NCI-H345 treated with DMSO at 0.1 percent for 48 hours (cell line): ENCODE measurements around the gene WASHC4.
"Not testable (repeated sequence)": the region's sequence is repeated elsewhere in the genome, so short reads cannot be mapped to it uniquely, and the experiment has no call there.

ENCODE experiments used
- DNase-seq: peaks from one replicate; lab custom pipeline; 2025; ENCODE audit not compliant: unreplicated experiment; lab: John Stamatoyannopoulos, UW

Gene WASHC4

DNA sequence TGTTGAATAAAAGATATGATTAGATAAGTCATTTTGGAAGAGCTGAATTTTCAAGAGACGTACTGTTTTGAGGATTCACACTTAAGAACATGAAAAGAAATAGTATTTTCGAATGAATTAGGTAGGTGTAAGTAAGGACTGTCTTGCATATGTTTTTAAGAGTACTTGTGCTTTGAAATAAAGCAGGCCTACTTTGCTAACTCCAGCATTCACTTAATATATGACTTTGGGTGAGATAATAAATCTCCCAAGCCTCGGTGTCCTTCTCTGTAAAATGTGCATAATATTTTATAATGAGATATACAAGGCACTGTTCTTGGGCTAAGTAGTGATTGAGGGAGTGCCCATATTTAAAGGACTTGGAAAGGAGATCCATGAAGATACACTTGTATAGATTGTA is 54.6 kb downstream of the WASHC4 start:
- DNase-seq: no peak

DNA sequence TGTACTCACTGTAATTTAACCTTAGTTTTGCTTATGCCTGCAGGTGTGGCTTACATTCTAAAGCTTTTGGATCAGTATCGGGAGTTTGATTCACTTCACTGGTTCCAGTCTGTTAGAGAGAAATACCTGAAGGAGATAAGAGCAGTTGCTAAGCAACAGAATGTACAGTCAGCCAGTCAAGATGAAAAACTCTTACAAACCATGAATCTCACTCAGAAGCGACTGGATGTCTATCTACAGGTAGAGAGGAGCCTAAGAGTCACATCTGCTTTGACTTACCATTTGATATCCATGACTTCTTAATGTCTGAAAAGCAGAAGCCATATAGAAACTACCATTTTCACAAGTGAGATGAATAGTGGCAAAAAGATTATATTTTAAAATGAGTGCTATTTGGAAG is 56.5 kb downstream of the WASHC4 start:
- DNase-seq: no peak

DNA sequence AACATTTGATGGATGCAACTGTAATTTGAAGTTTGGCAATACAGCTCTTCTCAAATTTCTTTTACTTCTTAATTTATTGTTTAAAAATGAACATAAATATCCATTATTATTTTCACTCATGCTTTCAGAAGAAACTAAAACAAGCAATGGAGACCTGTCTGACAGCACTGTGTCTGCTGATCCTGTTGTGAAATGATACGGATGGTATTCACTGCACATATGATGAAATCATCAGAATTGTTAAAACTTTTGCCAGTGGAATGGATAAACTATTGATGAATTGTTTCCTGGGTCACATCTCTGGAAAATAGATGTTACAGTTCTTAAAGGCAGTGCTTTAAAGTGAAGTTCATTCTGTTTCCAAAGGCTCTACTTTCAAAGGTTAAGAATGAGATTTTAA is 59.2 kb downstream of the WASHC4 start:
- no peak for DNase-seq

- DNase-seq: no peak
Observed at GRCh38 chr12:105167346-105167745, 59.8 kb downstream of the WASHC4 start.

- DNase-seq: no peak
Observed at GRCh38 chr12:105168006-105168405, 60.5 kb downstream of the WASHC4 start.

DNA sequence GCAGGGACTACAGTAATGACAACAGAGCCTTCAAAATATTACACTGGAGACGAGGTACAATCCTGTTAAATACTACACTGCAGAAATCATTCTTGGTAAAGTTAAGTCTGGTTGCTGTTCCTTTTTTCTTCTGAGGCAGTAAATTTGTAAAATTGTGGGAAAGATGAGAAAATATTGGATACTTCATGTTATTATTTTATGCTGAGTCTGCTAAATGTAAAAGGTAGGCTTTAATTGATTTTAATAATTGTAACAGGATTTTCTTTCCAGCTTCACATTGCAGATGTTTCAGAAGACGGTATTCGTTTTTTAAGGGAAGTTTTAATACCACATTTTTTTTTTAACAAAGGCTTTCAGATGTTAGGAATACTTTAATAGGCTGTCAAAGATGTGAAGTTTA is 62.6 kb downstream of the WASHC4 start:
- DNase-seq: no peak

DNA sequence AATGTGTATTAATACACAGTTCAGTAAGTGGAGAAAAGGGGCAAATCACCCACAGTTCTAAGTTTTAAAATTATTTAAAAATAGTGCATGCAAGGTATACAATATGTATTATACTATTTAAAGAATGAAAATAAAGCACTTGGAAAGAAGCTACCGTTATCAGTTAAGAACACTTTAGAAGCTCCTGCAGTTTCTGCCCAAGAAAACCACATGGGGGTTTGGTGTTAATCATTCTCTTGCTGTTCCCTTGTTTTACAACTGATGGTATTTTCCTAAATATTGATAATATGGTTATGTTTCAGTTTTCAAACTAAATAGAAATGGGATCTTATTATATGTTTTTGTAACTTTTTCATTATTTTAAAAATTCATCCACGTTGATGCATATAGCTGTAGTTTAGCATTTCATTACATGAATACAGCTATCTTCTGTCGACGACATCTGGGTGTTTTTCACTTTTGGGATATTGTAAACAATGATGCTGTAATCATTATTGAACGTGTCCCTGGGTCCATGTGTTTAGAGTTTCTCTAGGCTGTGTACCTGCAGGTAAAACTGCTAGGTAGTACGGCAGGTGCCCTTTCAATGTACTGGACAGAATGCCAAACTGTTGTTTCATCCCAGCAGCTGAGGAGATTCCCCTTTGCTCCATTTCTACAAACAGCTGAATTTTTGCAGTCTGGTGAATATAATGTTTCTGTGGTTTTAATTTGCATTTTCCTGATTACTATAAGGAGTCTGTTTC is 64.3 kb downstream of the WASHC4 start:
- no peak for DNase-seq

GRCh38 chr12:105175397-105175990 is 68.0 kb downstream of the WASHC4 start:
- no peak for DNase-seq

- no peak for DNase-seq
Observed at GRCh38 chr12:105177208-105177607, 69.7 kb downstream of the WASHC4 start.

DNA sequence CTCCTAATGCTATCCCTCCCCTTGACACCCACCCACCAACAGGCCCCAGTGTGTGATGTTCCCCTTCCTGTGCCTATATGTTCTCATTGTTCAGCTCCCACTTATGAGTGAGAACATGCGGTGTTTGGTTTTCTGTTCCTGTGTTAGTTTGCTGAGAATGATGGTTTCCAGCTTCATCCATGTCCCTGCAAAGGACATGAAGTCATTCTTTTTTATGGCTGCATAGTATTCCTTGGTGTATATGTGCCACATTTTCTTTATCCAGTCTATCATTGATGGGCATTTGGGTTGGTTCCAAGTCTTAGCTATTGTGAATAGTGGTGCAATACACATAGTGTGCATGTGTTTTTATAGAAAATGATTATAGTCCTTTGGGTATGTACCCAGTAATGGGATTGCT is 71.6 kb downstream of the WASHC4 start:
- not testable (repeated sequence) for DNase-seq

DNA sequence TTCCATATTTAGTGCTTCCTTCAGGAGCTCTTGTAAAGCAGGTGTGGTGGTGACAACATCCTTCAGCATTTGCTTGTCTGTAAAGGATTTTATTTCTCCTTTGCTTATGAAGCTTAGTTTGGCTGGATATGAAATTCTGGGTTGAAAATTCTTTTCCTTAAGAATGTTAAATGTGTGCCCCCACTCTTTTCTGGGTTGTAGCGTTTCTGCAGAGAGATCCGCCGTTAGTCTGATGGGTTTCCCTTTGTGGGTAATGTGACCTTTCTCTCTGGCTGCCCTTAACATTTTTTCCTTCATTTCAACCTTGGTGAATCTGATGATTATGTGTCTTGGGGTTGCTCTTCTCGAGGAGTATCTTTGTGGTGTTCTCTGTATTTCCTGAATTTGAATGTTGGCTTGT is 75.9 kb downstream of the WASHC4 start:
- DNase-seq: not testable (repeated sequence)

DNA sequence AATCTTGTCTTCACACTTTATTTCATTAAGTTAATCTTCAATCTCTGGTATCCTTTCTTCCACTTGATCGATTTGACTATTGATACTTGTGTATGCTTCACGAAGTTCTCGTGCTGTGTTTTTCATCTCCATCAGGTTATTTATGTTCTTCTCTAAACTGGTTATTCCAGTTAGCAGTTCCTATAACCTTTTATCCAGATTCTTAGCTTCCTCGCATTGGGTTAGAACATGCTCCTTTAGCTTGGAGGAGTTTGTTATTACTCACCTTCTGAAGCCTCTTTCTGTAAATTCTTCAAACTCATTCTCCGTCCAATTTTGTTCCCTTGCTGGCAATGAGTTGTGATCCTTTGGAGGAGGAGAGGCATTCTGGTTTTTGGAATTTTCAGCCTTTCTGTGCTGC is 76.4 kb downstream of the WASHC4 start:
- not testable (repeated sequence) for DNase-seq

DNA sequence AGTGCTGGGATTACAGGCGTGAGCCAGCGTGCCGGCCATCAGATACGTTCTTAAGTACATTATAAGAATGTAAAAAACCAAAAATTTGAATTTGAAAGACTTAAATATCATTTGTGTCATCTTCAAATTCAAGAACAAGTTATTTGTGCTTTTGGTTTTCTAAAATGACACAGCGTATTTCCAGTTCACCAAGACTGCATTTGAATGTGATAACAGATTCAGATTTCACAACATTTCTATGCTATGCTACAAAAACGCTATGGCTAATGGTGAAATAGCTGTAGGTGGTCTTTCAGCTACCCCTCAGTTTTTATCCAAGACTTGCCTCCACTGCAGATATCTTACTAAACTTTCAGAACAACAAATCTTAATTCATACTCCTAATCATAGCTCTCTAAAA is 81.8 kb downstream of the WASHC4 start:
- DNase-seq: no peak

GRCh38 chr12:105190530-105190929 is 83.0 kb downstream of the WASHC4 start:
- no peak for DNase-seq

- no peak for DNase-seq
Observed at GRCh38 chr12:105192624-105193225, 85.2 kb downstream of the WASHC4 start.

DNA sequence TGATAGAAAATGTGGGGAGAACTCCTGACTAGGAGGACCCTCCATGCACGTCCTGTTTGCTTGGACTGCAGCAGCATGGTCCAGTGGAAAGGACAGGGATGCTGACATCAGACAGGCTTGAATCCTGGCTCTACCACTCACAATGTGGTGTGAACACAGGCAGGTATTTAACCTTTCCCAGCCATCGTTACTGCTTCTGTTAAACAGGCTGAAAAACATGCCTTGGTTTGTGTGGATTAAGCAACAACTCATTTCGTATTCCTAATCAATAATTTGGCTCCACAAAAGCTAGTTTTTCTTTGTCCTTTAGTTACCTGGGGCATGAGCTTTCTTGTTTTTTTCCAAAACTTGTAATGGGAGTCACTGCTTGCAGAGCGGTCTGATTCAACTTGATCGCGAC is 87.4 kb downstream of the WASHC4 start:
- no peak for DNase-seq

DNA sequence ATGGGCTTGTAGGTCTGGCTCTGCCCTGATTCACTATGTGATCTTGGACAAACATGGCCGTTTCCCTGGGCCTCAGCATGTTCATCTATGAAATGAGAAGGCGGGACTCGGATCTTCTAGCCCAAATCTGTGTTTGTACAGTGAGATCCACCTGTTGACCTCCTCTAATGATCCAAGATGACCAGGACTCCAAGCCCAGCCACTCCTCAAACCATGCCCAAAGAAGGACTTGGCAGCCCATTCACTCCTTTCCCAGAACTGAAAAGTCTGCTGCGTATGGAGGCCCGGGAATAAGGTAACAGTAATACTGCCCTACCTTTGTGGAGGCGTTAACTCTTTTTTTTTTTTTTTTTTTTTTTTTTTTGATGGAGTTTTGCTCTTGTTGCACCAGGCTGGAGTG is 88.6 kb downstream of the WASHC4 start:
- DNase-seq: no peak

- no peak for DNase-seq
Observed at GRCh38 chr12:105198961-105199360, 91.4 kb downstream of the WASHC4 start.

DNA sequence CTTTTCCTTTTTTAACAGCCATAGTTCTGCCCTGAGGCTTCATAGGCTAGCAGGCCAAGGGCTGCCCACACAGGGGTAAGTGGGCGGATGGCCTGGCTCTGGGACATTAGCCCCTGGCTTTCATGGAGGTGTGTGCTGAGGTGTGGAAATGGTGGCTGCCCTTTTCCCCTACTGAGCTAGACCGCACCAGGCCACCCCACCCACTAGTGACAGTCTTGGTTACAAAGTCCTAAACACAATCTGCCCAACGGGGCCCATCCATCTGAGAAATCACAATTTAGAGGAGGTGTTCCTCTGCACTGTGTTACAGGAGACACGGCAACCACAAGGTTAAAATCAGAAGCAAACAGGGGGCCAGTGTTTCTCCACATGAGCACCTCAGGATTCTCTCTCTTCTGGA is 92.9 kb downstream of the WASHC4 start:
- DNase-seq: no peak

- DNase-seq: no peak
Observed at GRCh38 chr12:105201299-105201698, 93.8 kb downstream of the WASHC4 start.

DNA sequence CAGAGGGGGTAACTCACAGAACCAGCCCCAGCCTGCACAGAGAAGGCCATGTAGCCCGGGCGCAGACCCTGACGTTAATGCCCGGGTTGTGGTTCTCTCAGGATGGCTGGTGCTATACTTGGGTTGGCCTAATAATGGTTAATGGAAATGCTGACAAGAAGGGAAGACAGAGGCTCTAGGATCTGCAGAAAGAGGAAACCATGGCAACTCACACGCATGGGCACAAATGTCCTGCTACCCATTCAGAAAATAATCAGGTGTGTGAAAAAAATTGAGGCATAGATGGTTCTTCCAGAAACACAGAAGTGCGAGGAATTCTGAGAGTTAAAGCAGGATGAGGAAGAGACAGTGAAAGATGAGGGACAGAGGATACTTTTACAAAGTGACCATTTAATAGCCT is 94.7 kb downstream of the WASHC4 start:
- no peak for DNase-seq

DNA sequence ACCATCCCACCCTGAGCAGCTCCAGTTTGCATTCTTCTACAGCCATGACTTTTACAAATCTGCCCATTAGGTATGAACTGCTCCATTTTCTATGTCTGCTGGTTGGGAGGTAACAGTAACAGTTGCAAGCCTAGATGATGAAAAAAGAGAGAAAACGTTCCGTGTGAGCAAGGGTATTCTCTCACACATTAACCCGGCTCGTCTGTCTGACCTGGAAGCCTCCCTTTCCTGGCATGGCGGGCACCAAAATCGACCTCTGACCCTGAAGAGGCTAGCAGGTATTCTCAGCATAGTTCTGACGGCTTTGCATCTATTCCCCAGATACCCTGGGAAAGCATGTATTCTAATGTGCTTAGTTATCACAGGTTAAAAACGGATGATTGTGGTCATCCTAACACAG is 96.6 kb downstream of the WASHC4 start:
- DNase-seq: no peak

DNA sequence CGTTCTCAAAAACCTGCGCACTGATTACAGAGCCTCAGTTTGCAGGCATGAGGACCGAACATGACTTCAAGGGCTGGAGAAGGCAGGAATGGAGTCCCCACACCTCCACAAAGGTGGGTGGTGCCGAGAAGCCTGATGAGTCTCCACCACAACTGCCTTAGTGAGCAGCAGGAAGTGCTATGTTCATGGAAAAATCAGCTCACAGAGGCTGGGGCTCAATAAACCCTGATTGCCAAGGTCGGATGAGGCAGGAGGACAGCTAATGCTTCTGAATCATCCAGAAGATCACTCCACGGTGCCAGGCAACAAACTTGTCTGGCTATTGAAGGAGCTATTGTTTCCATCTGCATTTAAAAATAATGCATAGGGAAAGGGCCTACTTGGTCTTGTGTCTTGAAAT is 97.4 kb downstream of the WASHC4 start:
- no peak for DNase-seq
